AG10803 (cell line): ENCODE measurements around the gene NUP133.
A peak's percentile ranks its signal among the peaks of the same experiment; 100 is the strongest.

Source experiments
- DNase-seq: peaks from one replicate; pipeline ENCODE4 v3.0.0; 2010; ENCODE audit warnings: low read depth
- H3K4me3 ChIP-seq: 2 replicates; pipeline ENCODE4 v1.5.1; 2011; ENCODE audit warnings: mild to moderate bottlenecking, low read length, control low read depth
- TF ChIP-seq, protein P1 (sequence below): conservative IDR thresholded peaks from 2 replicates; pipeline ENCODE4 v1.5.1; 2011; ENCODE audit warnings: mild to moderate bottlenecking, low read length, control low read depth, inconsistent platforms

The NUP133 gene

DNA sequence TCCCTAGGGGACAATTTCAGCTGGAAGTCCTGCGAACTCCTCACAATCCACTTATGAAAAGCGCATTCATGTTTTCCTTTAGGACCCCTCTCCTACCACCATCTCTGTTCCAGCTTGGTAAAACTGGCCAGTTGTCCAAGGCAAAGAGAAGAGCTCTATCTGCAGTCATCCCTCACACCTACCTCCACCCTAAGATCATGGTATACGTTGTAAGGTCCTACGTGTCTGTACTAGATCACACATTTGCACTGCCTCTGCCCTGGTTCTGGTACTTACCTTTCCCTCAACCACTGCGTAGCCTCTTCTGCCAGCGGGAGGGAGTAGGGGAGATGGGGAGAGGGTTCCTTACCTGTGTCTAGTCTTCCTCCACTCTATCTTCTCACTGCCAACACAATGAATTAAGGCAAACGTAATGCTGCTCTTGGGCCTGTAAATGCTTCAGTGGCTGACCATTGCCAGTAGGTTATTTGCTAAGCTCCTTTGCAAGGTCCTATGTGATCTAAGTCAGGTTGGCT, 739 bp upstream of the NUP133 start:
- peak overlapping the region; percentile 93 for H3K4me3 ChIP-seq
- TF ChIP-seq, protein P1, sequence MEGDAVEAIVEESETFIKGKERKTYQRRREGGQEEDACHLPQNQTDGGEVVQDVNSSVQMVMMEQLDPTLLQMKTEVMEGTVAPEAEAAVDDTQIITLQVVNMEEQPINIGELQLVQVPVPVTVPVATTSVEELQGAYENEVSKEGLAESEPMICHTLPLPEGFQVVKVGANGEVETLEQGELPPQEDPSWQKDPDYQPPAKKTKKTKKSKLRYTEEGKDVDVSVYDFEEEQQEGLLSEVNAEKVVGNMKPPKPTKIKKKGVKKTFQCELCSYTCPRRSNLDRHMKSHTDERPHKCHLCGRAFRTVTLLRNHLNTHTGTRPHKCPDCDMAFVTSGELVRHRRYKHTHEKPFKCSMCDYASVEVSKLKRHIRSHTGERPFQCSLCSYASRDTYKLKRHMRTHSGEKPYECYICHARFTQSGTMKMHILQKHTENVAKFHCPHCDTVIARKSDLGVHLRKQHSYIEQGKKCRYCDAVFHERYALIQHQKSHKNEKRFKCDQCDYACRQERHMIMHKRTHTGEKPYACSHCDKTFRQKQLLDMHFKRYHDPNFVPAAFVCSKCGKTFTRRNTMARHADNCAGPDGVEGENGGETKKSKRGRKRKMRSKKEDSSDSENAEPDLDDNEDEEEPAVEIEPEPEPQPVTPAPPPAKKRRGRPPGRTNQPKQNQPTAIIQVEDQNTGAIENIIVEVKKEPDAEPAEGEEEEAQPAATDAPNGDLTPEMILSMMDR, result no peak
- DNase-seq, result no peak

DNA sequence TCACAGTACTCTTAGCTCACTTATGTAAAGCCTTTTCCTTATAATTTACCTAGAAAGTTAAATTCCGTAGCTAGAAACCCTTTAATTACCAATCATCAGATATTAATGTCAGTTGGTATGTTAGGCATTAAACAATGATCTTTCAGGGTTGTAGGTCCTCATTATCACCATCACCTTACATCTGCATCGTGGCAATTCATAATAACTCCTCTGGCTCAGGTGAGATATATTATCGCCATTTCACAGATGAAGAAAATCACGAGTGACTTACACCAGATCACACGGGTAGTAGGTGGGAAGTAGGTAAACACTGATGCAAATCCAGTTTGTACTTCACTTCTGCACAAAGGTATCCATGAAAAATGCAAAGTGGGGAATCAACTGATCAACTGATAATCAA, 639 bp downstream of the NUP133 start:
- TF ChIP-seq, protein P1, result no peak
- no peak for DNase-seq

DNA sequence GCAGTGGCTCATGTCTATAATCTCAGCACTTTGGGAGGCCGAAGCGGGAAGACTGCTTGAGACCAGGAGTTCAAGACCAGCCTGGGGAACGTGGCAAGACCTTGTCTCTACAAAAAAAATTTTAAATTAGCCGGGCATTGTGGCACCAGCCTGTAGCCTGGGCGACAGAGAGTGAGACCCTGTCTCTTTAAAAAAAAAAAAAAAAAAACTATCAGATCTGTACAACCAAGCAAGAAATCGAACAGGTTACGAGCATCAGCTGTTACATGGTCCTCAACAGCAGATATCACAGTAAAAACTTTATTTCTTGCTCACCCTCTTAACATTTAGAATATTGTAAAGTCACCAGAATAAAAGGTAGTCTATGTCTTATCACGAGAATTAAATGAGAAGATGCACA, 1.5 kb downstream of the NUP133 start:
- DNase-seq, result no peak
- TF ChIP-seq, protein P1, result no peak
- no peak overlapping the region; the same call in 1 of the 2 replicates for H3K4me3 ChIP-seq

More for the DNA sequence above, 639 bp downstream of the NUP133 start:
- peak overlapping the region; percentile 93 for H3K4me3 ChIP-seq

DNA sequence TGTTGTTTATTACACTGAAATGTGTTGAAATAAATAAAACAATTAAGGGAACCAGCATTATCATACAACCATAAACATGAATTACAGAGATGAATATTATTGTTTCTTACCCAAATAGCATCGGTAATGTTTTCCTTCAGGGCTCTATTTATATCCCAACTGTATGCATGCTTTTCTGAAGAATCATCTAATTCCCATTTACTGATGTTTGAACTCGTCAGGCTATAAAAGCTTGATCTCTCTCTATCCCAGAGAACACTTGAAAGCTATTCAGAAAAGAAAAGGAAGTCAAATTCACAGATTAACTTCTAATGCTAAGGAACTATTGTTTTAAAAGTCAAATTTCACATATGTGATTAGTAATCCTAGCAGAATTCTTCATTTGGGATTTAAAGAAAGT, 12.4 kb downstream of the NUP133 start:
- TF ChIP-seq, protein P1, result no peak
- no peak for DNase-seq
- H3K4me3 ChIP-seq, result no peak overlapping the region

DNA sequence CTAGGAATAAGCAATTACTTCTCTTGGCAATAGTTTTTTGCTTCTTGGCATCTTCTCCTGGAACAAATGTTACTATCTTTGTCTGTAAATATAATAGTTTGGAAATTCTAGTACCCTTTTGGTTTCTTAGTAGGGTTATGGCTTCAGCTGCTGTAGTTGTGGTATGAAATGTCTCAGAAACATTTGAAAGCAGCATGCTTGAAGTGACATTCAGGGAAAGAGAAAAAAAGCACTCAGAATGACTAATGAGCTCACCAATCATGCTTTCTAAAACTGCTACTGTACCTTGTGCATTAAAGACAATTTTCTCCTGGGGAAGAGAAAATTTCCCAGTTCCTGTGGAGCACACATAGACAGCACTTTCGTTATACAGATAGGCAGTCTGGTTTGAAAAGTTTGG, 21.0 kb downstream of the NUP133 start:
- H3K4me3 ChIP-seq, result no peak overlapping the region
- TF ChIP-seq, protein P1, result no peak
- no peak for DNase-seq

DNA sequence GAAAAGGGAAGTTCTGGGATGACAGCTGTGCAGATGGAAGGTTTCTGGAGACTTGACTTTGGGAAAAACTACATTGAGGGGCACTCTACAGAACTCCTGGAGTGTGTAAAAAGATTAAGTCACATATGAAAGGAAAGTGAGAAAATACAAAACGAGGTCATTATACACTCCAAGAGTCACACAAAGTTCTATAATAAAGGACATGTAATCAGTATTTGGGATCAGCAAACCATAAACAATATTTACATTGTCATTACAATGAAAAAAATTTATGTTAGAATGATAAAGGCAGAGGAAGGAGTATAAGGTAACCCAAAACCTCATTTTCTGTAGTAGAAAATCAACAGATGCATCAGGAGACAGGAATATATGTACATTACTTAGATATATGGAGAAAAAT, 22.8 kb downstream of the NUP133 start:
- H3K4me3 ChIP-seq, result no peak overlapping the region
- TF ChIP-seq, protein P1, result no peak
- DNase-seq, result no peak

DNA sequence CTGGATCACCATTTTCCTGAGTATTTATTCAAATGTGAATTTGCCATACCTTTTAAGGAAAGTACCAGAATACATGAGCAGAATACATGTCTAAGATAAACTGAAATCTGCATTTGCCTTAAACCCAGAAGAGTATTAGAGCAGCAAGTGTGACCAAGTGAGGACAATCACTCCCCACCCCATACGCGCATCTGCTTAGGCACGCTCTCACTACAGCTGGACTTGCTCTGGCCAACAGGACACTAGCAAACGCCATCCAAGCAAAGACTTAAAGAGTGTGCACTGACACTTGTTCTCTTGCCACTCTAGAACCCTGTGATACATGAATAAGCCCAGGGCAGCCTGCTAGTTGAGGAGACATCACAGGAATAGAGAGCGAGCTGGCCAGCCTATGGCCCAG, 25.6 kb downstream of the NUP133 start:
- no peak for DNase-seq
- H3K4me3 ChIP-seq, result no peak overlapping the region
- TF ChIP-seq, protein P1, result no peak
